GM12872 (cell line): ENCODE results near the gene CCDC88C.

ENCODE experiments used
- TF ChIP-seq, protein P1 (sequence below): IDR thresholded peaks from 3 replicates; pipeline ENCODE4 v1.5.1; 2011; ENCODE audit warnings: low read depth, mild to moderate bottlenecking, low read length, moderate library complexity; ENCODE audit not compliant: insufficient read depth

The CCDC88C gene

DNA sequence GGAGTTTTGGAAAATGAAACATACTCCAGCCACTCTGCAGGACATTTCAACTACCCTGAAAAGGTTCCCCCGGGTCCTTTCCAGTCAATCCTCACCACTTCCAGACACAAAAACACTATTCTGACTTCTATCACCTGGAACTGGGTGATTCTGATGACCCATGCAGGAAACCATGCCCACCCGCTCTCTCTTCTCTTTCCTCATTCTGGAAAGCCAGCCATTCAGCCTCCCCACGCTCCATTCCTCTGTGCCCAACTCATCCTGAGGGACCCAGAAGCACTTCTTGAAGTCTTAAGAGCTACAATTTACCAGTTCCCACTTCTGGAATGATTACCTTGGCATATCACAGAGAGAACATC, 3.2 kb downstream of the CCDC88C start:
- TF ChIP-seq, protein P1, sequence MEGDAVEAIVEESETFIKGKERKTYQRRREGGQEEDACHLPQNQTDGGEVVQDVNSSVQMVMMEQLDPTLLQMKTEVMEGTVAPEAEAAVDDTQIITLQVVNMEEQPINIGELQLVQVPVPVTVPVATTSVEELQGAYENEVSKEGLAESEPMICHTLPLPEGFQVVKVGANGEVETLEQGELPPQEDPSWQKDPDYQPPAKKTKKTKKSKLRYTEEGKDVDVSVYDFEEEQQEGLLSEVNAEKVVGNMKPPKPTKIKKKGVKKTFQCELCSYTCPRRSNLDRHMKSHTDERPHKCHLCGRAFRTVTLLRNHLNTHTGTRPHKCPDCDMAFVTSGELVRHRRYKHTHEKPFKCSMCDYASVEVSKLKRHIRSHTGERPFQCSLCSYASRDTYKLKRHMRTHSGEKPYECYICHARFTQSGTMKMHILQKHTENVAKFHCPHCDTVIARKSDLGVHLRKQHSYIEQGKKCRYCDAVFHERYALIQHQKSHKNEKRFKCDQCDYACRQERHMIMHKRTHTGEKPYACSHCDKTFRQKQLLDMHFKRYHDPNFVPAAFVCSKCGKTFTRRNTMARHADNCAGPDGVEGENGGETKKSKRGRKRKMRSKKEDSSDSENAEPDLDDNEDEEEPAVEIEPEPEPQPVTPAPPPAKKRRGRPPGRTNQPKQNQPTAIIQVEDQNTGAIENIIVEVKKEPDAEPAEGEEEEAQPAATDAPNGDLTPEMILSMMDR: no peak

DNA sequence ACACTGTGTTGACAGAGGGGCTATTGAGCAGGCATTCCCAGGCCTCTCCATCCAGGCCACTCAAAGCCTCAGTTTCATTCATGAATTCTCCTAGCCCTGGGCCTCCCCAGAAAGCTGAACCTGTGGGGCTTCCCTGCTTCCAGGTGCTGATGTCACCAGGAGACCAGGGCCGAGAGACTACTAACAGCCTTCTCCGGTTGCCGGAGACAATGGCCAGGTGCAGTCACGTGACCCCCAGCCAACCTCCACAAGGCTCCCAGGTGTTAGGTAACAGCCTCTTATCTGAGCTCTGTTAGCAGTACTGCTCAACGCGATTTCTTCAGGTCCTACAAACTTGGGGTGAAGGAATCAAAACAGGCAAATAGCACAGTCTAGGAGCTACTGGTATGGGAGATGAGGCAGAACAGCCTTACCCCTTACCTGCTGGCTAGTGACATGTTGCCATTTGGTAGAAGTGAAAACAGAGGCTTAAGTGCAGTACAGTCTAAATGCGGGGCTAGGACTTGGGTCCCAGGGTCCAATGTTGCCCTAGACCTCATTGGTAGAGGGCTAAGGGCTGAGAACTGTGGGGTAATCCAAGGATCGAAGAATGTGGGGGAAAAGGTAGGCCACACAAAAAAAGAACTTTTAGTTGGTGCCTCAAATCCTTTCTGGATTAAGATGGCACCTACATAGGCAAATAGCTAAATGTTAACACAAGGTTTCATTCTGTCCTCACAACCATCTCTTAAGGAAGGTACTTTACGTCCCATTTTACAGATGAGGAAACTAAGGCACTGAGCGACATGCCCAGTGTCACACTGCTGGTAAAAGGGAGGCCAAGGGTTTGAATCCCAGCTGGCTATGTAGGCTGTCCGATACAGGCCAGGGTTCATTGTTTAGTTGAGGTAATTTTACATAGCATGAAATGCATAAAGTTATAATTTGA, 3.8 kb downstream of the CCDC88C start:
- TF ChIP-seq, protein P1: no peak

DNA sequence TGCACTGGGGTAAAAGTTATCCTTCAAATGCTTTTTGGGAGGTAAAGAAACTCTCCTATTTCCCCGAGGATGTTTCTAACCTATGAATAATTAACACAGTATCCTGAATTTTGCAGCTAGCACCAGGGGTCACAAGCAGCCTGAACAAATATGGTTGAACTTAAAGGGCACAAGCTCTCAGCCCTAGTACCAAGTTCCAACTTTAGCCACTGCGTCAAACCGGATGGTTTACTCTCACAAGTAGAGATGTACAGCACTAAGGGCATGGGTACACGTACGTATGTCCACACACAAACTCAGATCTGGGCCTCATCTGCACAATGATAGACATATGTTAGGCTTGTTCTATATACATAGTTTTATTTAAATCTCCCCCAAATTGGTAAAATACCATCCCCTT, 4.7 kb downstream of the CCDC88C start:
- TF ChIP-seq, protein P1: no peak

DNA sequence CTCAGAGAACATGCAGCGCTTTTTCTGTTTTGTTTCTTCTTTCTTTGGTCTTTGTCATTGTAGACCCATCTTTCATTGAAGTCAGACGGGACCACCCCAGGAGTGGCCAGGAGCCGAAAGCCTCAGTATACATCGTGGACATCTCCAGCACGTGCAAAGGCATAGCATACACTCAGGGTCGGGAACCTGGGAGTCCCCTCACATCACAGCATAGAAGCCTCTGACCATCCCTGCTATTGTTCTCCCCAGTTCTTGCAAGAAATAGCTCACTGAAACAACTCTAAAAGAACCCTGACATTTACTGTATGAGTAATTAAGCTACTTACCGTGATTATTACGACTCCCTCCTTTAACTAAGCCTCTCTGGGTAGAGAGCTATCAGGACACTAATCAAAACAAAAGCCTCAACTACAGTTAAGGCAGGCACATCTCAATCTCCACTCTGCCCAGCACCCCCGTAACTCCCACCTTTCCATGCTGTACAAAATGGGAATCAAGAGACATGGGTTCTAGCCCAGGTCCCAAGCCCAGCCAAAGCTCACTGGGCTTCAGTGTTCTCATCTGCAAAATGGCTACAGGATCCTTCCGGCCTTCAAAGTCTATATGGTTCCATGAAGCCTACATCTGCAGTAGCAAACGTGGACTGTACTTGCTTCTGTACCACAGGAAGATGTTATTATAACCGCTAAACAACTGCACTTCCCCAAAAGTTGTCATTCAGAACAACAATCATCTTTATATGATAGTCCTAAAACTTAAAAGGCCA, 6.7 kb downstream of the CCDC88C start:
- TF ChIP-seq, protein P1: no peak

DNA sequence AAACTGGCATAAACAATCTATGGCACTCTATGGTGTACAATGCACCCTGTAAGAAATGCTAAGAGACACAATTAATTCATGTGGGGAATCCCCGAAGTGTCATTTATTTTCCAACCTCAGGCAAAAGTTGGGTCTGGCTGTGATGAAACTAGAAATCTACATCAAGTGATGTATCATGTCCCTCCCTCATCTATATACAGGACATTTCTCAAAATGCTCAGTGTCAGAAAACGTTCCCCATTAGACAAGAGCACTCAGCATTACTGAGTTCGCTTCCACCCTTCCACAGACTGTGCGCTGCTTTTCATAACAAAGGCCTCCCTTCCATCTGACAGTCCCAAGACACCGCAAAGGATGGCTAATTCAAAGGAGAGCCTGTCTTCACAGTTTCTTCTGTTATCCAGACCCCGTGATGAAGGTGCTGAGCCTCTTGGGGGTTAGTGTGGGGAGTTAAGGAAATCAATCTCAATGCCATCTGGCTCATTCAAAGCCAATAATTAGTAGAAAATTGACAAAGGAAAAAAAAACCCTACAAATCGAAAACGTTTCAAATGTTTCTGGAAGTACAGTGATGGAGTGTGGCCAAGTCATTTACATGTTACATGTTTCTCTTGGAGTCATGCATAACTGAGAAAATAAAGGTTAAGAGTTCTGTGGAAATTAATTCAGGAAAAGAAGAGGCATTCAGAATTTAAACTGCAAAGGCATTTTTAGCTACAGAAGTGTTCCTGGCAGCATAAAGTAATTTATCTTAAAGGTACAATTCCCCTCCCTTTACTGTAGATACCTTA, 7.5 kb downstream of the CCDC88C start:
- TF ChIP-seq, protein P1: no peak

DNA sequence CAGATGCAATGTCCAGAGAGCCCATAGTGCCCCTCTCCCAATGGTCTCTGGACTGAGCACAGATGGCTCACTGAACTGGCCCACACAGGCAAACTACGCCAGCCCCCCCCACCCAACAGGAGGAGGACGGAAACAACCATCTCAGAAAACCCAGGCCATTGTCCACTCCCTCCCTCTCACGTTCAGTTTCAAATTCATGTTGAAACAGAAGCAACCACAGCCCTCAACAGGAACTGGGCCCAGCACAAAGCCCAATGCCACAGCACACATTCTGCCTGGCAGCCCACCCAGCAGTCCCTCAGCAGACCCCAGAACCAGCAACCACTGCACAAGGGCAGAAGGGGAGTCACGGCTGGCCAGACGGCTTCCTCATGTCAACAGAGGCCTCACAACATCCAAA, 10.6 kb downstream of the CCDC88C start:
- TF ChIP-seq, protein P1: no peak

DNA sequence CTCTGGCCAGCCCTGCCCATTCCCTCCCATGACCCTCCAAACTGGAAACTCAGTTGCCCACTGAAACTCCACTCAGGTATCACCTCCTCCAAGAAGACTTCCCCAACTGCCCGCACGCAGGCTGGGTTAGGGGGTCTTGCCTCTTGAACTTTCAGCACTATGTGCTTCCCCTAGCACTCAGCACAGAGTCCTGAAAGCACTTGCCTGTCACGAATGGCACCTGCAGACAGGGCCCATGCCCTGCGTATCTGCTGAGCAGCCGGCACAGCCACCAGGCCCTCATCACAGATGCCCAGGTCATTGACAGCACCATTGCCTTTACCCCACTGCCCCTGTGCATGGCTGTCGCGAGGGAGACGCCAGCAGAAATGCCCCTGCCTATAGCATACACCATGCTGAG, 11.2 kb downstream of the CCDC88C start:
- TF ChIP-seq, protein P1: no peak
